Transverse colon (tissue), 4 donors: ENCODE data around the gene CDK19. TPM values are rescaled to one million over a fixed set of nuclear protein-coding genes. Genes with fewer than 3 reads are reported as not detected.
"Not testable (repeated sequence)": the region's sequence is repeated elsewhere in the genome, so short reads cannot be mapped to it uniquely, and the experiment has no call there.

Experiments used
- DNase-seq: peaks from one replicate; pipeline ENCODE4 v3.0.0-alpha.2; 2019
- H3K27ac ChIP-seq, 4 donors: fragments of 200-600 bp; sonication (generic); 2 replicates each; pipeline ENCODE4 v1.5.1; 2016 to 2018; ENCODE audit warnings: inconsistent platforms in 4 of 4
- H3K27me3 ChIP-seq: fragments of 200-600 bp; sonication (generic); 2 replicates; pipeline ENCODE4 v1.5.1; 2017; ENCODE audit warnings: inconsistent platforms
- H3K36me3 ChIP-seq, 4 donors: fragments of 200-600 bp; sonication (generic); 2 replicates each; pipeline ENCODE4 v1.5.1; 2017 to 2019; ENCODE audit warnings: inconsistent platforms in 4 of 4
- H3K4me1 ChIP-seq, 4 donors: fragments of 200-600 bp; sonication (generic); 2 replicates each; pipeline ENCODE4 v1.5.1; 2017 to 2020; ENCODE audit warnings: inconsistent platforms in 4 of 4
- H3K4me3 ChIP-seq, 4 donors: fragments of 200-600 bp; sonication (generic); 1 replicate in 1 of 4; 2 replicates in 3 of 4; pipeline versions ENCODE4 v1.5.1 to v1.6.1; 2017 to 2019; ENCODE audit warnings: inconsistent platforms in 4 of 4
- H3K9me3 ChIP-seq, 2 donors: fragments of 200-600 bp; sonication (generic); 2 replicates each; pipeline ENCODE4 v1.5.1; 2017 to 2019; ENCODE audit warnings: inconsistent platforms in 2 of 2
- EP300 ChIP-seq: sonication (generic); formaldehyde crosslinking; IDR thresholded peaks from one replicate; pipeline ENCODE4 v1.6.1; 2017; ENCODE audit warnings: antibody characterized with exemption, low read depth
- POLR2A ChIP-seq: fragments of 450-650 bp; IDR thresholded peaks from one replicate; pipeline ENCODE4 v1.6.1; 2016; ENCODE audit warnings: antibody characterized with exemption, mild to moderate bottlenecking, moderate library complexity
- POLR2AphosphoS5 ChIP-seq, 3 donors: sonication (generic); formaldehyde crosslinking; IDR thresholded peaks; one replicate each; pipeline ENCODE4 v1.6.1; 2016; ENCODE audit warnings: antibody characterized with exemption in 3 of 3
- WGBS, 2 donors: methylation state at CpG; one replicate each; pipeline ENCODE4 v1.1.5; 2018; ENCODE audit warnings: low coverage in 1 of 2; 5-methylcytosine and 5-hydroxymethylcytosine counted together
- in situ Hi-C, 4 donors: fragments of 200-750 bp; cut with MboI; loops; one replicate each; pipeline versions ENCODE4 v1.15.0 to v1.15.1; 2017; ENCODE audit warnings: low sequenced_read_pairs in 3 of 4, low pct_ligation_motif_present in 1 of 4, low pct_unique_long_range_greater_than_20kb in 1 of 4
- intact Hi-C: fragments of 100-400 bp; cut with DNase I; formaldehyde crosslinking; loops from one replicate; pipeline ENCODE4 v1.15.1; 2023; ENCODE audit warnings: low total_unique reads
- total RNA-seq, 4 donors: library from RNA; depleted of rRNA; stranded (reverse); fragments of >200 nt; gene quantifications; one replicate each; pipeline ENCODE4 v1.1.0, GENCODE V29; 2016
- TF ChIP-seq, protein P1 (sequence below), 5 experiments: fragments of 200-600 bp in 3 of 5; fragments of 450-650 bp in 2 of 5; sonication (generic) in 3 of 5; IDR thresholded peaks; 1 replicate in 2 of 5; 2 replicates in 3 of 5; pipeline ENCODE4 v1.5.1; 2016 to 2017; ENCODE audit warnings: antibody characterized with exemption in 5 of 5, inconsistent platforms in 3 of 5, mild to moderate bottlenecking in 2 of 5, moderate library complexity in 1 of 5

Gene CDK19
- total RNA-seq, 4 donors from 2014 or later = 7.0 to 18.6 (median 14.7) TPM

DNA sequence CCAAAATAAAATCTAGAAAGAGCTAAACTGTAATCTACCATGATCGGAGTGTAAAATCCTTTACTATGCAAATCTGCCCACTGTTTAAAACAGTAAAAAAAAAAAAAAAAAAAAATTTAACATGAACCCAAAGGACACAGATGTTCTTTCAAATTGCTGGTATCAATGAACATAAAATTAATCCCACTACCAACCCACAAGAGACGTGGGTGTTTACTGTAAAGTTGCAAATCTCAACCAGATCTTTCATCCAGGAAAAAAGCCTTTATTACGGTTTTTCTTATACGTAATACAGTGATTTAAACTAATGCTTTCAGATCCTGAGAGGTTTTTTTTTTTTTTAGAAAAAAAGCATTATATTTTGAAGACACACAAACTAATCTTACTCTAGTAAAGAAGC is 2.5 kb downstream of the CDK19 start:
- peaks cover 0 to 23% (median 12%) of the 10 kb centered on the region in 4 donors for H3K4me1 ChIP-seq
- intact Hi-C loops (no loop called here), in situ Hi-C loops (loop anchor here in 2 of 4 donors (10.0 to 25.0 kb wide), 3 partner anchors 62 to 172 kb away; partner anchors contain the start of genes AMD1 (in 1 of the 2) and RPF2 (in 1 of the 2))
- no peak overlapping the region for H3K27ac ChIP-seq
- TF ChIP-seq POLR2AphosphoS5 (IDR thresholded peaks at IDR 0.05) (no peak), EP300 (no peak), POLR2A (no peak)
- TF ChIP-seq, protein P1, sequence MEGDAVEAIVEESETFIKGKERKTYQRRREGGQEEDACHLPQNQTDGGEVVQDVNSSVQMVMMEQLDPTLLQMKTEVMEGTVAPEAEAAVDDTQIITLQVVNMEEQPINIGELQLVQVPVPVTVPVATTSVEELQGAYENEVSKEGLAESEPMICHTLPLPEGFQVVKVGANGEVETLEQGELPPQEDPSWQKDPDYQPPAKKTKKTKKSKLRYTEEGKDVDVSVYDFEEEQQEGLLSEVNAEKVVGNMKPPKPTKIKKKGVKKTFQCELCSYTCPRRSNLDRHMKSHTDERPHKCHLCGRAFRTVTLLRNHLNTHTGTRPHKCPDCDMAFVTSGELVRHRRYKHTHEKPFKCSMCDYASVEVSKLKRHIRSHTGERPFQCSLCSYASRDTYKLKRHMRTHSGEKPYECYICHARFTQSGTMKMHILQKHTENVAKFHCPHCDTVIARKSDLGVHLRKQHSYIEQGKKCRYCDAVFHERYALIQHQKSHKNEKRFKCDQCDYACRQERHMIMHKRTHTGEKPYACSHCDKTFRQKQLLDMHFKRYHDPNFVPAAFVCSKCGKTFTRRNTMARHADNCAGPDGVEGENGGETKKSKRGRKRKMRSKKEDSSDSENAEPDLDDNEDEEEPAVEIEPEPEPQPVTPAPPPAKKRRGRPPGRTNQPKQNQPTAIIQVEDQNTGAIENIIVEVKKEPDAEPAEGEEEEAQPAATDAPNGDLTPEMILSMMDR (IDR thresholded peaks at IDR 0.05) = no peak
- no peaks in the 10 kb centered on the region for H3K36me3 ChIP-seq
- no peak for DNase-seq
- no peaks in the 10 kb centered on the region for H3K9me3 ChIP-seq
- H3K4me3 ChIP-seq = no peak overlapping the region
- no peaks in the 10 kb centered on the region for H3K27me3 ChIP-seq
- WGBS, 2 donors = 79 to 85% methylated on average over 4 of the region's 4 CpGs

DNA sequence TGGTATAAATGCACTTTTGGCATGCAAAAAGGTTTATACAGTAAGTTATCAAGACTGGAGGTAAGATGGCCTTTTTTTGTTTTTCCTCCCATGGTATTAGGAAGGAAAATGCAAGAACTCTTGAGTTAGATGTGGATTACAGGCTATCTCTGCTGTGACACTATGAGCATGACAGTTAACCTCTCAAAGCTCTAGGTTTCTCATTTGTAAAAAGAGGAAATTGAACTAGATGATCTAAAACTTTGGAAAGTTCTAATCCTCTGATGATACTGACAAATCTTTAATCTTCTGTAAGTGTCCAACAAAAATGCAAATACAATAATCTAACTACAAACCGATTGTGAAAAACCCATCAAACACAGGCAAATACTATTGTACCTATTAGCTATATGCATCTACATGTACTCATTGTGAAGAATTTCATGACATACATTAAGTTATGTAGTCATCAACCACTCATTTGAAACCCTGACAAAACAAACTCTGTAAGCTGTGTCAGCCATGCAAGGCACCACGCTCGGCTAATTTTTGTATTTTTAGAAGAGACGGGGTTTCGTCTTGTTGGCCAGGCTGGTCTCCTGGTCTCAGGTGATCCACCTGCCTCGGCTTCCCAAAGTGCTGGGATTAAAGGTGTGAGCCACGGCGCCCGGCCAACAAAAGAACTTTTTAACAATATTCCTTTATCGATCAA is 4.2 kb downstream of the CDK19 start:
- no peaks in the 10 kb centered on the region for H3K36me3 ChIP-seq
- no peak for DNase-seq
- no peaks in the 10 kb centered on the region for H3K9me3 ChIP-seq
- 62 to 80% methylated on average over 5 to 10 of the region's 10 CpGs for WGBS, 2 donors
- no peak for TF ChIP-seq POLR2A
- TF ChIP-seq POLR2AphosphoS5 (IDR thresholded peaks at IDR 0.05) = no peak
- TF ChIP-seq EP300 = no peak
- TF ChIP-seq, protein P1 (IDR thresholded peaks at IDR 0.05) = no peak
- no peak overlapping the region for H3K27ac ChIP-seq
- in situ Hi-C loops (loop anchor here in 2 of 4 donors (10.0 to 25.0 kb wide), 3 partner anchors 64 to 174 kb away; partner anchors contain the start of genes AMD1 (in 1 of the 2) and RPF2 (in 1 of the 2)), intact Hi-C loops (no loop called here)
- H3K4me3 ChIP-seq = no peak overlapping the region
- peaks cover 0 to 17% (median 9%) of the 10 kb centered on the region in 4 donors for H3K4me1 ChIP-seq
- H3K27me3 ChIP-seq = no peaks in the 10 kb centered on the region

DNA sequence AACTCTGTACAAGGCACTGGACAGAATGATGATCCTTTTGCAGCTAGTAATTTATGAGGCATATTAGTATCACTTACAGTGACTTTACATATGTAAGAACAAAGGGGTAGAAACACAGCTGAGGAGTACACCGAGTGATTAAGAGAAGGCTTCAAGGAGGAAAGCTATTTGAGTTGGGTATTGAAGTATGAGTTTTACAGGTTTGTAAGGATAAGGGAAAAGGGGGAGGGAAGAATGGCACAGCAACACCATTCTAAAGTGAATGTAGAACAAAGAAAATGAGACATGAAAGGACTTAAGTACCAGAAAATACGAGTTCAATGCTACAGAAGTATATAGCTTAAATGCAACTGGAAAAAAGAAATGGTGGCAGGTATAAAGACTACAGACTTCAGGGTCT is 5.5 kb downstream of the CDK19 start:
- no peak for TF ChIP-seq POLR2AphosphoS5 (IDR thresholded peaks at IDR 0.05)
- TF ChIP-seq, protein P1 (IDR thresholded peaks at IDR 0.05) = no peak
- TF ChIP-seq EP300 = no peak
- TF ChIP-seq POLR2A = no peak
- 88 to 100% methylated on average over 2 of the region's 2 CpGs for WGBS, 2 donors
- Histone ChIP-seq H3K4me3 (no peak overlapping the region), H3K27me3 (no peaks in the 10 kb centered on the region), H3K27ac (no peak overlapping the region), H3K4me1 (peaks cover 0 to 15% (median 9%) of the 10 kb centered on the region in 4 donors), H3K9me3 (no peaks in the 10 kb centered on the region), H3K36me3 (no peaks in the 10 kb centered on the region)
- intact Hi-C loops = no loop called here
- DNase-seq = no peak
- in situ Hi-C loops = loop anchor here in 2 of 4 donors (10.0 to 25.0 kb wide), 3 partner anchors 65 to 175 kb away; partner anchors contain the start of genes AMD1 (in 1 of the 2) and RPF2 (in 1 of the 2)

DNA sequence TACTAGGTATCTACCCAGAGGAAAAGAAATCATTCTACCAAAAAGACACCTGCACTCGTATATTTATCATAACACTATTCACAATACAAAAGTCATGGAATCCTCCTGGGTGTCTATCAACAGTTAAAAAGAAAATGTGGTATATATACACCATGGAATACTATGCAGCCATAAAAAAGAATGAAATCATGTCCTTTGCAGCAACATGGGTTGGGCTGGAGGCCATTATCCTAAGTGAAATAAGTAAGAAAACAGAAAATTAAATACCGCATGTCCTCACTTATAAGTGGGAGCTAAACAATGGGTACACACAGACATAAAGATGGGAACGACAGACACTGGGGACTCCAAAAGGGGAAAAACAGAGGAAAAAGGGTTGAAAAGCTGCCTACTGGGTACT is 13.1 kb downstream of the CDK19 start:
- intact Hi-C loops, H3K9me3 ChIP-seq, H3K36me3 ChIP-seq, H3K27me3 ChIP-seq, H3K27ac ChIP-seq, DNase-seq, H3K4me1 ChIP-seq, H3K4me3 ChIP-seq: not testable (repeated sequence)
- 92 to 100% methylated on average over 3 of the region's 3 CpGs for WGBS, 2 donors
- in situ Hi-C loops = loop anchor here in 1 of 4 donors (25.0 kb wide), 1 partner anchor 115 kb away; no protein-coding TSS in a partner anchor
